Gastrocnemius medialis (tissue), 4 donors: ENCODE measurements around the gene PLLP.

ENCODE experiments used
- CTCF ChIP-seq, 5 experiments: fragments of 450-650 bp in 3 of 5; fragments of 200-600 bp in 2 of 5; sonication (generic) in 2 of 5; IDR thresholded peaks in 4 of 5; conservative IDR thresholded peaks in 1 of 5; 1 replicate in 4 of 5; 2 replicates in 1 of 5; pipeline ENCODE4 v1.5.1; 2016 to 2019; ENCODE audit warnings: antibody characterized with exemption in 5 of 5, mild to moderate bottlenecking in 3 of 5, moderate library complexity in 3 of 5
- POLR2A ChIP-seq, 2 donors: fragments of 450-650 bp; IDR thresholded peaks; one replicate each; pipeline ENCODE4 v1.6.1; 2017; ENCODE audit warnings: antibody characterized with exemption in 2 of 2, mild to moderate bottlenecking in 2 of 2, moderate library complexity in 2 of 2

- TF ChIP-seq CTCF (IDR thresholded peaks at IDR 0.05 in 4 of 5, conservative IDR thresholded peaks at IDR 0.05 in 1 of 5) (no peak), POLR2A (IDR thresholded peaks at IDR 0.05) (no peak)
Observed at GRCh38 chr16:57266531-57267260, 17.8 kb downstream of the PLLP start.
